ENCODE data around the gene HARS2. TPM values are rescaled to one million over a fixed set of nuclear protein-coding genes. Genes with fewer than 3 reads are reported as not detected.

Gene HARS2
- total RNA-seq, 1 experiment from 2014 or later = 20.5 TPM

DNA sequence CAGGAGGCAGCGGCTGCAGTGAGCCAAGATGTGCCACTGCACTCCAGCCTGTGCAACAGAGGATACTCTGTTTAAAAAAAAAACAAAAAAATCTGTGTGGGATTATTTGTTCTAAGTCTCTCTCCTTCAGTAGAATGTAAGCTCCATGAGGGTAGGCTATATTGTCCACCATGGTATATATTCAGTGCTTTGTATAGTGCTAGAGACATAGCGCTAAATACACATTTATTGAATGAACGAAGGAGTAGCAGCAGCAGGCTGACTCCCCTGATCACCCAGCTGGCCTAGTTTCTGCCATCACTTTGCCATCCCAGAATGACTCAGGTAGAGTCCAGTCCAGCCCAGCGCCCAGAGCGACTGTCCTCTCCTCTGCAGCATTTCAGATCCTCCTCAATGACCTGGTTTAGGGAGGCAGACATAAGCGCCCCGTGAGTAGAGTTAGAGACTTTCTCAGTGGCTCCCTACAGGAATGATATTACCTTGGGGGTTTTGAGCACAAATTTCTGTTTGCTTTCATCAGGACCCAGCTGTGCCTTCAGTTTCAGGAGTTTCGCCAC lies 801 bp upstream of the HARS2 start:
- peaks cover 5 to 38% (median 26%) of the 10 kb centered on the region in 3 experiments; a peak in 6 of 7 replicates for H3K36me3 Mint-ChIP-seq (ENCODE audit: insufficient read depth in 1 of 3, low read depth in 3 of 3)
- H3K27me3 ChIP-seq (ENCODE audit: insufficient read depth, low read length) = no peaks in the 10 kb centered on the region
- H2BK15ac ChIP-seq (ENCODE audit: low read depth, low read length) = no peak overlapping the region
- no peaks in the 10 kb centered on the region for H3K4me1 ChIP-seq (ENCODE audit: insufficient read depth, low read length)
- TF ChIP-seq, protein P1, sequence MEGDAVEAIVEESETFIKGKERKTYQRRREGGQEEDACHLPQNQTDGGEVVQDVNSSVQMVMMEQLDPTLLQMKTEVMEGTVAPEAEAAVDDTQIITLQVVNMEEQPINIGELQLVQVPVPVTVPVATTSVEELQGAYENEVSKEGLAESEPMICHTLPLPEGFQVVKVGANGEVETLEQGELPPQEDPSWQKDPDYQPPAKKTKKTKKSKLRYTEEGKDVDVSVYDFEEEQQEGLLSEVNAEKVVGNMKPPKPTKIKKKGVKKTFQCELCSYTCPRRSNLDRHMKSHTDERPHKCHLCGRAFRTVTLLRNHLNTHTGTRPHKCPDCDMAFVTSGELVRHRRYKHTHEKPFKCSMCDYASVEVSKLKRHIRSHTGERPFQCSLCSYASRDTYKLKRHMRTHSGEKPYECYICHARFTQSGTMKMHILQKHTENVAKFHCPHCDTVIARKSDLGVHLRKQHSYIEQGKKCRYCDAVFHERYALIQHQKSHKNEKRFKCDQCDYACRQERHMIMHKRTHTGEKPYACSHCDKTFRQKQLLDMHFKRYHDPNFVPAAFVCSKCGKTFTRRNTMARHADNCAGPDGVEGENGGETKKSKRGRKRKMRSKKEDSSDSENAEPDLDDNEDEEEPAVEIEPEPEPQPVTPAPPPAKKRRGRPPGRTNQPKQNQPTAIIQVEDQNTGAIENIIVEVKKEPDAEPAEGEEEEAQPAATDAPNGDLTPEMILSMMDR (conservative IDR thresholded peaks at IDR 0.05) = no peak
- H3K27ac ChIP-seq (ENCODE audit: insufficient read length, low read depth, low read length) = peak overlapping the region; percentile 7
- no CpG with 5 or more reads among the region's 8 CpGs for WGBS (ENCODE audit: extremely low coverage, insufficient read length, low lambda C conversion rate)
- no peak overlapping the region for H2AK5ac ChIP-seq (ENCODE audit: insufficient read length, low read length)
- H3K27ac Mint-ChIP-seq = peak overlapping the region; percentile 90 to 98 (median 96); a peak in 4 of 7 replicates
- H3K4me3 Mint-ChIP-seq = peak overlapping the region; percentile 100
- no peak overlapping the region for H2AFZ ChIP-seq (ENCODE audit: low read length)
- peaks cover 9 to 15% of the 10 kb centered on the region in 2 experiments for H3K4me1 Mint-ChIP-seq
- no peak overlapping the region for H4K5ac ChIP-seq (ENCODE audit: insufficient read length, low read depth, low read length)
- no peak overlapping the region for H4K91ac ChIP-seq (ENCODE audit: insufficient read length, low read depth, low read length)
- no peaks in the 10 kb centered on the region for H4K20me1 ChIP-seq (ENCODE audit: control insufficient read depth, insufficient read depth, insufficient read length)
- no peak overlapping the region for H3K4ac ChIP-seq (ENCODE audit: low read depth, low read length)
- peak overlapping the region; percentile 81 for H3K9ac ChIP-seq (ENCODE audit: extremely low read depth, insufficient read length, low read length)
- H3K9me3 Mint-ChIP-seq = no peaks in the 10 kb centered on the region
- H3K27me3 Mint-ChIP-seq (ENCODE audit: low read depth) = no peaks in the 10 kb centered on the region
- no peak overlapping the region for H3K56ac ChIP-seq (ENCODE audit: insufficient read length, low read depth, low read length)
- H3K18ac ChIP-seq (ENCODE audit: insufficient read length, low read depth, low read length) = no peak overlapping the region
- no peak overlapping the region for H3K14ac ChIP-seq (ENCODE audit: insufficient read depth, low read length)
- H3T11ph ChIP-seq (ENCODE audit: low read length) = no peak overlapping the region
- H2BK20ac ChIP-seq (ENCODE audit: low read depth, low read length, poor library complexity, severe bottlenecking) = no peak overlapping the region
- no peak overlapping the region for H2BK5ac ChIP-seq (ENCODE audit: insufficient read length, low read length)
- H3K9me3 ChIP-seq (ENCODE audit: control insufficient read depth, low read depth, low read length) = no peaks in the 10 kb centered on the region
- H2BK120ac ChIP-seq (ENCODE audit: low read depth, low read length, poor library complexity, severe bottlenecking) = no peak overlapping the region
- DNase-seq = peak; percentile 21
- no peak overlapping the region for H4K8ac ChIP-seq (replicated peaks; ENCODE audit: insufficient read length, low read depth, low read length)
- no peak overlapping the region for H2BK12ac ChIP-seq (ENCODE audit: insufficient read length, low read depth, low read length)
- H3K79me2 ChIP-seq (ENCODE audit: insufficient read depth, low read length) = peaks cover 9% of the 10 kb centered on the region; the same call in 1 of the 2 replicates
- H3K4me2 ChIP-seq (ENCODE audit: insufficient read depth, insufficient read length, low read length) = peak overlapping the region; percentile 90
- H3K23ac ChIP-seq (ENCODE audit: insufficient read length, low read depth, low read length) = no peak overlapping the region
- H3K79me1 ChIP-seq (ENCODE audit: insufficient read depth, low read depth, low read length, poor library complexity, severe bottlenecking) = peaks cover 3% of the 10 kb centered on the region
- H3K23me2 ChIP-seq (ENCODE audit: insufficient read length, low read depth, low read length, poor library complexity, severe bottlenecking) = peaks cover 6% of the 10 kb centered on the region

Measured in H9 (cell line).